CD4-positive, alpha-beta T cell treated with Interleukin-4 for 4 hours (primary cell): ENCODE data around the gene UBE3C.
A peak's percentile ranks its signal among the peaks of the same experiment; 100 is the strongest.
"Not testable (repeated sequence)": the region's sequence is repeated elsewhere in the genome, so short reads cannot be mapped to it uniquely, and the experiment has no call there.

Experiments
- DNase-seq: peaks from one replicate; pipeline ENCODE4 v3.0.0-alpha.2; 2020

UBE3C gene

GRCh38 chr7:157132796-157133195, 5.9 kb upstream of the UBE3C start:
- DNase-seq = no peak

GRCh38 chr7:157133304-157133703, 5.4 kb upstream of the UBE3C start:
- no peak for DNase-seq

GRCh38 chr7:157136372-157136771, 2.4 kb upstream of the UBE3C start:
- no peak for DNase-seq

GRCh38 chr7:157138101-157138423, 664 bp upstream of the UBE3C start:
- no peak for DNase-seq

GRCh38 chr7:157139111-157139809, 534 bp downstream of the UBE3C start:
- peak; percentile 55 for DNase-seq

GRCh38 chr7:157139810-157140510, 1.2 kb downstream of the UBE3C start:
- DNase-seq = peak; percentile 26

- no peak for DNase-seq
Measured at GRCh38 chr7:157140511-157140905, 1.8 kb downstream of the UBE3C start.

DNA sequence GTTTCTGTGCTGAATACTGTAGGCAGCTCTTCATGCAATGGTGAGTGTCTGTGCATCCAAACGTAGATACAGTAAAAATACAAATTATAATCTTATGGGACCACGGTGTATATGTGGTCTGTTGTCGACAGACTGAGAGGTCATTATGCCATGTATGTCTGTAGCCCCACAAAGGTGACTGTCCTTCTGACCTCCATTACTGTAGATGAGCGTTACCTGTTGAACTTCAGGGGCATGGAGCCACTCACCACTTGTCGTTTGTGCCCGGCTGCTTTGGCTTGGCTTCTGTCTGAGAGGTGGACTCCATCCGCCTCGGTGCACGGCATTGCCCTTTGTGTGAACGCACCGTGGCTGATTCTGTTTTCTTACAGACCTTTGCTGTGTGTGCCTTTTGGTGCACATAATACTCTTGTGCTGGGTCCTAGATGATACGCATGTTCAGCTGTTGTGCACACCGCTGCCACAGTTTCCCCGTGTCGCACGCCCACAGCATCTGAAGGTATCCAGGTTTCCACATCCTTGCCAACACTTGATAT, 2.9 kb downstream of the UBE3C start:
- no peak for DNase-seq

- DNase-seq = no peak
Measured at GRCh38 chr7:157143788-157144187, 5.1 kb downstream of the UBE3C start.

DNA sequence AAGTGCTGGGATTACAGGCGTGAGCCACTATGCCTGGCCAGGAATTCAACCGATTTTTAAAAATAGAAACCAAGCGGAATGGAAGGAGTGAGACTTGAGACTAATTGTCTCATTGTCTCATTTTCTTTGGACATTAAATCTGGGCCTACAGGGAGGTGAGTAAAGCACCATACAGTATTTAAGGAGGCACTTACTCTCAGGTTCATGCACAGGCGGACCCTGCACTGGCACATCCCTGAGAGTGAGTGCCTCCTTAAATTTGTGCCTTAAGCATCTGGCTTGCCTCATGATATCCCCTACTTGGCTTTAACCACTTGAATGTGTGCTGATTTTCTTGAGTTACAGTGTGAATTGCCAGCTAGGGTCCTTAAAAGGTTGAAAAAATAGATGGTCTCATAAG, 10.6 kb downstream of the UBE3C start:
- no peak for DNase-seq

GRCh38 chr7:157150882-157151281, 12.2 kb downstream of the UBE3C start:
- no peak for DNase-seq

DNA sequence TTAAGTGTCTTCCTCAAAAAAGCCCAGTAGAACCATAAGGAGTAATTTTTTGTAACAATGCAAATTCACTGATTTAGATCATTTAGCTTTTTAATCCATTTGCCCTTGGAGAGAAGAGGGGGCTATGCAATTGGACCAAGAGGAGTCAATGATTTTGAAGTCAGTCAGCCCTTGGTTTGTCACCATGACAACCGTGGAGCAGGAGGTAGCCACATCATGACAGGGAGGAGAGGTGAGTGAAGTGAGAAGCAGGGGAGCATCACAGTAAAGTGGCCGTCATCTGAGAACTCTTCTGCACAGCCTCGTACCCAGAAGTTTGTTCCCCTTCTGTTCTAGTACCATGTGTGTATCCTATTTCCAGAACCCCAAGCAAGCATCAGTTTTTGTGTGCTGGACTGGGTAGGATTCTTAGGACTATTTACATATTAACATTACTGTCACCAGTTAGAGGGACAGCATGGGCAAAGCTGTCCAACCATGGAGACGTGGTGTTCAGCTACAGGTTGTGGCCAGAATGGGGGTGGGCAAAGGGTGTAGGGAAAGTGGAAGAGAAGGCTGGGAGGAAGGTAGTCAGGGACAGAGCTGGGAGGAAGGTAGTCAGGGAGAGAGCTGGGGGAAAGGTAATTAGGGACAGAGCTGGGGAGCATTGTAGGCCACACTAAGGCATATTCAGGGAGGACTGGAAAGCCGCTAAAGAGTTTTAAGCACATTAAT, 13.1 kb downstream of the UBE3C start:
- DNase-seq = no peak

DNA sequence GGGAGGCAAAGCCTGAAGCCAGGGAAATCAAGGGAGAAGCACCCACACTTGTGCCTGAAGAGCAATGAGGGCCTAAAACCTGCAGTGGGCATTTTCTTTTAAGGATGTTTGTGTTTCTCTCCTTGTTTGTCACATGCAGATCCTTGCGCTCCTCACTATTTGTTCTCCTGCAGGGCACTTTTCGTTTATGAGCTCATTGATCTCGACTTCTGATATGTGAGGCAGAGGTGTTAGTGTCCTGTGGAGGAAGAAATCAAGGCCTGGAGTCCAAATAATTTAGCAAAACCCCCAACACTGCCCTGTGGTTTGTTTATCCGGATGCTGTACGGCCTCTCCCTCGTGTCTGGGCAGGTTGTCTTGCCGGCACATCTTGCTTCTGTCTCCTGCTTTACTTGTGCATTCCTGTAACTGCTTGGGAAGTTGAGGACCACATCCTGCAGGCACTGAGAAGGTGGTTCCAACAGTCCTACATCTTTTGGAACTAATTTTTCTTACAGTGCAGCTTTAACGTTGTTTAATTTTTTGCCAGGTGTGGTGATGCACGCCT, 13.7 kb downstream of the UBE3C start:
- DNase-seq = no peak

GRCh38 chr7:157153260-157153659, 14.5 kb downstream of the UBE3C start:
- DNase-seq = no peak

DNA sequence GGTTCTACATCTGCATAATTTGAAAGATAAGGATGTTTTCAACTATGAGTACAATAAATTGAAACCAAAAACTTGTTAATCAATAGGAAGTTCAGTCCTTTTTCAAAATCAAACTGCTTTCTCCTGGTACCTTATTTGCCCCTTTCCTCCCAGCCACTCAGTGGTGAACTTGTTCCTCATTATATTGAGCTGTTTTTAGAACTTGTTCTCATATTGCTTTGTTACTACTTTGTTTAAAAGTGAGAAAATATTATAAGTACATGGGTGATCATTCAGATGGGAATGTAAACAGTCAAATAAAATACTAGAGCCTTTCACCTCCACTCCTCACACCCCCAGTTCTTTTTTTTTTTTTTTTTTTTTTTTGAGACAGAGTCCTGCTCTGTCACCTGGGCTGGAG, 17.2 kb downstream of the UBE3C start:
- no peak for DNase-seq

GRCh38 chr7:157158400-157158799, 19.7 kb downstream of the UBE3C start:
- no peak for DNase-seq

DNA sequence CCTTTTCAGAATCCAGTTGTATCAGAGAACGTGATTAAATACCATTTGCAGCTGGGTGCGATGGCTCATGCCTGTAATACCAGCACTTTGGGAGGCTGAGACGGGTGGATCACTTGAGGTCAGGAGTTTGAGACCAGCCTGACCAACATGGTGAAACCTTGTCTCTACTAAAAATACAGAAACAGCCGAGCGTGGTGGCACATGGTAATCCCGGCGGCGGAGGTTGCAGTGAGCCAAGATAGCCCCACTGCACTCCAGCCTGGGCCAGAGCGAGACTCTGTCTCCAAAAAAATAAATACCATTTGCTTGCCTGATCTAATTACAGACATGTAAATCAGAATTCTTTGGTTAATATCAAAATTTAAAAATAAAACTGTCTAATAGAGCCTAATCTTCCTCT, 20.8 kb downstream of the UBE3C start:
- not testable (repeated sequence) for DNase-seq

DNA sequence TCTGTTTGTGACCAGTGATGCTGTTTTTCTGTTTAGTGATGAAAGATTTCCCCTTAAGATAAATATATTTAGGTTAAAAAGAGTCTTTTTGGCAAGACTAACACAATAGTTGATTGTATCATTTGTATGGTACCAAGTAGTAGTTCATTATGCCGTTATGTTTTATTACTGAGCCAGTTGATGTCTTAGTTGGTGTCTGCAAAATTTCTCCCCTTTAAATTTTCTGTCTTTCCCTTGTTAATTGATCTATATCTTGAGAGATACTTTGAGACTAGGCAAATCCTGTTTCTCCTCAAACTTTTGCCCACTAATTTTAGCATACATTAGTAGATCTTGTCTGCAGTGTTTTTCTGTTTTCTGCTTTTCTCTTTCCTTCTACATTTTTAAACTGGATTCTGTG, 21.7 kb downstream of the UBE3C start:
- no peak for DNase-seq

- DNase-seq = no peak
Measured at GRCh38 chr7:157165987-157166386, 27.3 kb downstream of the UBE3C start.

- no peak for DNase-seq
Measured at GRCh38 chr7:157168571-157168970, 29.8 kb downstream of the UBE3C start.

DNA sequence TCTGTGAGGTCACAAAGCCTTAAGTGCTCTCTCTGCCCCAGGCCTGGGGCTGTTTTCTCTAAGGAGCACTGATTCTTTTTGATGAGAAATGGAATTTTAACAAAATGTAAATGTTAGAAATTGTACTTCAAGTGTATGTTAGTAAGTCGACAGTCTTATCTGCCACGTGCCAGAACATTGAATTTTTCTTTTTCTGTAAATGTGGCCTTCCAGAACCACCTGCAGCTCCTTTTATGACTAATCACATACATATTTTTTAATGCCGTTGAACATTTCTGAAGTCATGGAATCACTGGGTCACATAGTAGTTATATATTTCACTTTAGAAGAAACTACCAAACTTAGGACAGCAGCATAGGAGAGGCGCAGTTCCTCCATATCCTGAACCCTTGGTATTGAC, 38.0 kb downstream of the UBE3C start:
- no peak for DNase-seq

DNA sequence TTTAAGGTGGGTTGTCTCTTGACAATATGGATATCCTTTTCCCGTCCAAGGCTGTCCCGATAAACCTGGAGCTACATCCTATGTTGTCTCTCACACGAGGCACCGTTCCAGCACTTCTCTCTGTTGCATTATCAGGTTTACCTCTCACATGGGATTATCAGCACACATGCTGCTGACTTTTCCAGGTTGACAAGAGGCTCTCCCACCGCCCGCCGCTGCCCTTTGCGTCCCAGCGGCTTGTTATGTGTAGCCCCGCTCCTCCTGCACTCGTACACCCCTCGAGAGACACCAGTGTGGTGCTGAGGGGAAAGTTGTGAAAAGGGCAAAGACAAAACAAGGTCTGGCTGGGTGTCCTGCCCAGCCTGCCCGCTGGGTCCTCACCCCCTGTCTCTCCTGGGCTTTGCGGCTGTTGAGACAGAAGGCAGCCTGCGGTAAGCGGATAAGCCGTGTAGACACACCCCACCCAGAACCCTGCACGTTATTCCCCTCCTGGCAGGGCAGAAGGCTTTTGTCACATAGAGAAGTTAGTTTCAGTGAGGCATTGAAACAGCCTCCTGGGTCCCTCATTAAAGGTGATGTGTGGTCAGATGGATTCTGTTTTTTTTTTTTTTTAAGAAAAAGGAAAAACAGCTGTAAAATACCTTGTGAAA, 38.7 kb downstream of the UBE3C start:
- DNase-seq = no peak

DNA sequence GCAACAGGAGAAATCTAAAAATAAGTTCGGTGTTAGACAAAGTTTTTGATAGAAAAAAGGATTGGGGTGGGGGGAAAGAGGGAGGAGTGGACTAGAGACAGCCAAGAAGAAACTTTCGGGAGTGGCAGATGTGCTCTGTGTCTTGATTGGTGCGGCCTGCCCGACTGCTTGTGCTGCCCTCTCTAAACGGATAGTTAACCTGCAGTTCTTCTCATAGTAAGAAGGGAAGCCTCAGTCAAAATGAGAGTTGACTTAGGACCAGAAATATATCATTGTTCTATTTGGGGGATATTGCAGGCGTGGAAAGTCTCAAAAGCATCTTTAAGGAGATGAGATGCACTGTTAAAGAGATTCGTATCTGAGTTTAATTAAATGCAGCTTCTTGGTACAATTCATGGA, 39.3 kb downstream of the UBE3C start:
- DNase-seq = no peak
